CD4-positive, CD25-positive, alpha-beta regulatory T cell (primary cell): Measurements from ENCODE around the gene SF3A1. TPM values are rescaled to one million over a fixed set of nuclear protein-coding genes. Genes with fewer than 3 reads are reported as not detected.
"Not testable (repeated sequence)": the region's sequence is repeated elsewhere in the genome, so short reads cannot be mapped to it uniquely, and the experiment has no call there.

Experiments used
- ATAC-seq, 2 donors: fragments of 150-1000 bp; cut with Tn5 transposase; one replicate each; pipeline ENCODE4 v1.10.0; 2021; ENCODE audit warnings: low read depth in 2 of 2, moderate number of reproducible peaks in 2 of 2, moderate library complexity in 1 of 2
- DNase-seq, 3 donors: peaks; one replicate each; pipeline versions ENCODE4 v3.0.0 to v3.0.0-alpha.2; 2012 to 2022; ENCODE audit warnings: mixed read lengths in 1 of 3
- H3K27ac ChIP-seq: one replicate; pipeline ENCODE4 v1.7.0; 2013; ENCODE audit warnings: mild to moderate bottlenecking, low read length; ENCODE audit not compliant: insufficient read depth, poor library complexity, severe bottlenecking
- H3K27me3 ChIP-seq: one replicate; pipeline ENCODE4 v1.7.0; 2013; ENCODE audit warnings: low read length; ENCODE audit not compliant: control insufficient read depth, insufficient read depth
- H3K36me3 ChIP-seq: one replicate; pipeline ENCODE4 v1.7.0; 2013; ENCODE audit warnings: mild to moderate bottlenecking, low read length, moderate library complexity; ENCODE audit not compliant: control insufficient read depth, insufficient read depth
- H3K4me1 ChIP-seq: 2 replicates; pipeline ENCODE4 v1.7.0; 2013; ENCODE audit warnings: mild to moderate bottlenecking, low read length; ENCODE audit not compliant: insufficient read depth, control insufficient read depth, poor library complexity, severe bottlenecking
- H3K4me3 ChIP-seq: one replicate; pipeline ENCODE4 v1.7.0; 2013; ENCODE audit warnings: low read depth, mild to moderate bottlenecking, low read length, moderate library complexity
- H3K9me3 ChIP-seq, 2 experiments: 1 replicate in 1 of 2; 2 replicates in 1 of 2; pipeline ENCODE4 v1.7.0; 2013; ENCODE audit warnings: low read length in 2 of 2, mild to moderate bottlenecking in 1 of 2, moderate library complexity in 1 of 2; ENCODE audit not compliant: control insufficient read depth in 2 of 2
- H3K27ac Mint-ChIP-seq, 3 donors: one replicate each; pipeline ENCODE4 v1.8.0; 2020 to 2022; ENCODE audit warnings: mild to moderate bottlenecking in 3 of 3, mixed read lengths in 3 of 3, moderate library complexity in 2 of 3
- H3K27me3 Mint-ChIP-seq: one replicate; pipeline ENCODE4 v1.8.0; 2022; ENCODE audit warnings: mild to moderate bottlenecking, mixed read lengths
- H3K36me3 Mint-ChIP-seq: one replicate; pipeline ENCODE4 v1.8.0; 2020; ENCODE audit warnings: mixed read lengths
- H3K4me1 Mint-ChIP-seq, 4 donors: one replicate each; pipeline ENCODE4 v1.8.0; 2020 to 2022; ENCODE audit warnings: mixed read lengths in 4 of 4, mild to moderate bottlenecking in 1 of 4
- H3K4me3 Mint-ChIP-seq, 4 donors: one replicate each; pipeline ENCODE4 v1.8.0; 2020 to 2022; ENCODE audit warnings: mild to moderate bottlenecking in 4 of 4, mixed read lengths in 4 of 4, moderate library complexity in 3 of 4
- H3K9me3 Mint-ChIP-seq, 7 donors: one replicate each; pipeline ENCODE4 v1.8.0; 2020 to 2022; ENCODE audit warnings: mixed read lengths in 7 of 7, mild to moderate bottlenecking in 3 of 7, moderate library complexity in 2 of 7
- polyA plus RNA-seq, 4 donors: library from polyadenylated mRNA; unstranded; fragments of 300-500 nt; fragmentation: Illumina TruSeq; gene quantifications; one replicate each; pipeline ENCODE4 v1.2.3, GENCODE V29; 2021
- total RNA-seq: library from RNA; stranded (reverse); gene quantifications from one replicate; pipeline ENCODE4 v1.2.3, GENCODE V29; 2022

The SF3A1 gene
- total and polyA plus RNA-seq, 5 donors from 2014 or later: 66.6 to 389 (median 77.9) TPM

GRCh38 chr22:30344447-30345200 is 12.1 kb downstream of the SF3A1 start:
- peaks cover 19% of the 10 kb centered on the region for H3K4me1 ChIP-seq
- ATAC-seq (peak in 1 of 2 donors; percentile 50), DNase-seq (no peak)
- H3K4me3 ChIP-seq: no peak overlapping the region
- H3K4me3 Mint-ChIP-seq: peak overlapping the region in 2 of 4 donors; percentile 43 to 67
- no peaks in the 10 kb centered on the region for H3K27me3 Mint-ChIP-seq
- no peaks in the 10 kb centered on the region for H3K9me3 Mint-ChIP-seq
- peaks cover 97% of the 10 kb centered on the region for H3K36me3 ChIP-seq
- H3K27ac Mint-ChIP-seq: peak overlapping the region in 2 of 3 donors; percentile 25 to 83
- no peaks in the 10 kb centered on the region for H3K9me3 ChIP-seq
- H3K4me1 Mint-ChIP-seq: peaks cover 0 to 48% (median 23%) of the 10 kb centered on the region in 4 donors
- no peaks in the 10 kb centered on the region for H3K27me3 ChIP-seq
- peaks cover 46% of the 10 kb centered on the region for H3K36me3 Mint-ChIP-seq
- no peak overlapping the region for H3K27ac ChIP-seq

- Mint-ChIP-seq H3K4me3 (no peak overlapping the region), H3K36me3 (peaks cover 44% of the 10 kb centered on the region), H3K27me3 (no peaks in the 10 kb centered on the region), H3K27ac (peak overlapping the region in 1 of 3 donors; percentile 44), H3K4me1 (peaks cover 0 to 18% (median 4%) of the 10 kb centered on the region in 4 donors), H3K9me3 (no peaks in the 10 kb centered on the region)
- Histone ChIP-seq H3K9me3 (no peaks in the 10 kb centered on the region), H3K27me3 (no peaks in the 10 kb centered on the region), H3K4me1 (no peaks in the 10 kb centered on the region), H3K36me3 (peaks cover 98% of the 10 kb centered on the region), H3K4me3 (no peak overlapping the region), H3K27ac (no peak overlapping the region)
- ATAC-seq (no peak), DNase-seq (no peak)
These were observed 15.6 kb downstream of the SF3A1 start for GRCh38 chr22:30340911-30341685.

GRCh38 chr22:30338802-30339201 is 17.9 kb downstream of the SF3A1 start:
- H3K4me3 Mint-ChIP-seq: no peak overlapping the region
- H3K36me3 ChIP-seq: peaks cover 98% of the 10 kb centered on the region
- H3K9me3 ChIP-seq: no peaks in the 10 kb centered on the region
- H3K27ac ChIP-seq: no peak overlapping the region
- no peaks in the 10 kb centered on the region for H3K4me1 ChIP-seq
- ATAC-seq (no peak), DNase-seq (no peak)
- H3K27me3 ChIP-seq: no peaks in the 10 kb centered on the region
- H3K27ac Mint-ChIP-seq: no peak overlapping the region
- H3K4me1 Mint-ChIP-seq: peaks cover 0 to 4% (median 1%) of the 10 kb centered on the region in 4 donors
- no peaks in the 10 kb centered on the region for H3K27me3 Mint-ChIP-seq
- peaks cover 46% of the 10 kb centered on the region for H3K36me3 Mint-ChIP-seq
- no peak overlapping the region for H3K4me3 ChIP-seq
- H3K9me3 Mint-ChIP-seq: no peaks in the 10 kb centered on the region

GRCh38 chr22:30338341-30338740 is 18.4 kb downstream of the SF3A1 start:
- H3K4me1 ChIP-seq, H3K4me3 ChIP-seq, H3K9me3 ChIP-seq, H3K9me3 Mint-ChIP-seq, H3K27me3 ChIP-seq, H3K4me1 Mint-ChIP-seq, H3K27me3 Mint-ChIP-seq, DNase-seq, ATAC-seq, H3K4me3 Mint-ChIP-seq, H3K27ac ChIP-seq: not testable (repeated sequence)
- peaks cover 98% of the 10 kb centered on the region for H3K36me3 ChIP-seq
- Mint-ChIP-seq H3K36me3 (peaks cover 47% of the 10 kb centered on the region), H3K27ac (peak overlapping the region in 1 of 3 donors; percentile 20)

- Histone ChIP-seq H3K4me1 (no peaks in the 10 kb centered on the region), H3K27me3 (no peaks in the 10 kb centered on the region), H3K9me3 (no peaks in the 10 kb centered on the region), H3K4me3 (no peak overlapping the region), H3K36me3 (peaks cover 98% of the 10 kb centered on the region), H3K27ac (no peak overlapping the region)
- H3K4me1 Mint-ChIP-seq: peaks cover 0 to 7% (median 1%) of the 10 kb centered on the region in 4 donors
- H3K36me3 Mint-ChIP-seq: peaks cover 42% of the 10 kb centered on the region
- H3K4me3 Mint-ChIP-seq: no peak overlapping the region
- DNase-seq (no peak), ATAC-seq (no peak)
- no peaks in the 10 kb centered on the region for H3K9me3 Mint-ChIP-seq
- no peaks in the 10 kb centered on the region for H3K27me3 Mint-ChIP-seq
- H3K27ac Mint-ChIP-seq: no peak overlapping the region
These were observed 19.3 kb downstream of the SF3A1 start for GRCh38 chr22:30337461-30337778.

GRCh38 chr22:30336752-30337460 is 19.8 kb downstream of the SF3A1 start:
- no peaks in the 10 kb centered on the region for H3K9me3 Mint-ChIP-seq
- no peak overlapping the region for H3K4me3 Mint-ChIP-seq
- Histone ChIP-seq H3K27ac (no peak overlapping the region), H3K4me1 (no peaks in the 10 kb centered on the region), H3K4me3 (no peak overlapping the region), H3K27me3 (no peaks in the 10 kb centered on the region), H3K36me3 (peaks cover 98% of the 10 kb centered on the region), H3K9me3 (no peaks in the 10 kb centered on the region)
- ATAC-seq (no peak), DNase-seq (no peak)
- peaks cover 37% of the 10 kb centered on the region for H3K36me3 Mint-ChIP-seq
- peaks cover 0 to 7% (median 1%) of the 10 kb centered on the region in 4 donors for H3K4me1 Mint-ChIP-seq
- no peaks in the 10 kb centered on the region for H3K27me3 Mint-ChIP-seq
- H3K27ac Mint-ChIP-seq: peak overlapping the region in 1 of 3 donors; percentile 83

GRCh38 chr22:30335236-30335635 is 21.5 kb downstream of the SF3A1 start:
- no peak overlapping the region for H3K27ac ChIP-seq
- Mint-ChIP-seq H3K9me3 (no peaks in the 10 kb centered on the region), H3K4me1 (peaks cover 0 to 7% (median 5%) of the 10 kb centered on the region in 4 donors), H3K4me3 (no peak overlapping the region), H3K36me3 (peaks cover 39% of the 10 kb centered on the region), H3K27me3 (no peaks in the 10 kb centered on the region), H3K27ac (peak overlapping the region in 1 of 3 donors; percentile 67)
- no peak for ATAC-seq
- H3K27me3 ChIP-seq: no peaks in the 10 kb centered on the region
- peaks cover 86% of the 10 kb centered on the region for H3K36me3 ChIP-seq
- no peaks in the 10 kb centered on the region for H3K9me3 ChIP-seq
- no peaks in the 10 kb centered on the region for H3K4me1 ChIP-seq
- no peak overlapping the region for H3K4me3 ChIP-seq
- no peak for DNase-seq
